ENCODE measurements around the gene RUFY3. TPM values are rescaled to one million over a fixed set of nuclear protein-coding genes. Genes with fewer than 3 reads are reported as not detected.

The RUFY3 gene
- total and polyA plus RNA-seq, 9 of the 15 experiments (the other 6 are each of a cell fraction or from before 2014, with no cell fraction given) = 4.2 to 31.1 (median 21.5) TPM

DNA sequence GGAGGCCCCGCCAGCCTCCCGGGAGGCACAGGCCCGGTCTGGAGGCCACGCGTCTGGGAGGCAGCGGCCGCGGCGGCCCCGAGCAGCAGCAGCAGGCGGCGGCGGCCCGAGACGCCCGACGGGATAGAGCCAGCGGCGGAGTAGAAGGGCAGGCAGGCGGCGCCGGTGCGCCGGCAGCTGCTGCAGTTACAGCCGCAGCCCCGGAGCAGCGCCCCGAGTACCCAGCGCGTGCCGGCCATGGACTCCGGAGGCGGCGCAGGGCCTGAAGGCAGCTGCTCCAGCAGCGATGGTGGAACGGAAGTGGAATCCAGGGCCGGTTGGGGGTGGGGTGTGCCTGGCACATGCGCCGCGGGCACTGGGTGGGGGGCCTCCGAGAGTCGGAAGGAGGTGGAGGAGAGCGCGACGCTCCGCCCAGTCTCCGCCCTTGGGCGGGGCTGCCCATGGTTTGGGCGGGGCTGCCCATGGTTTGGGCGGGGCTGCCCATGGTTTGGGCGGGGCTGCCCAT is 117.9 kb downstream of the RUFY3 start, which contains the start of gene GRSF1 (continued):
- TF ChIP-seq, protein P1, sequence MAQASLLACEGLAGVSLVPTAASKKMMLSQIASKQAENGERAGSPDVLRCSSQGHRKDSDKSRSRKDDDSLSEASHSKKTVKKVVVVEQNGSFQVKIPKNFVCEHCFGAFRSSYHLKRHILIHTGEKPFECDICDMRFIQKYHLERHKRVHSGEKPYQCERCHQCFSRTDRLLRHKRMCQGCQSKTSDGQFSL (CRISPR knock-in tag; IDR thresholded peaks at IDR 0.05) = peak; percentile 60; the same call in 1 of the 2 replicates
- TF ChIP-seq, protein P1 (tag; IDR thresholded peaks at IDR 0.05) = no peak
- no peak for TF ChIP-seq ESRRA (IDR thresholded peaks at IDR 0.05; ENCODE audit: borderline replicate concordance, low read depth)
- peak; percentile 46; the same call in 1 of the 2 replicates for TF ChIP-seq ETV5 (CRISPR knock-in tag; IDR thresholded peaks at IDR 0.05; ENCODE audit: low read depth)
- TF ChIP-seq ZNF175 (CRISPR knock-in tag; IDR thresholded peaks at IDR 0.05; ENCODE audit: low read depth) = no peak
- 0 out of 2 replicates have a peak, but pooled peaks have one; percentile 20 for TF ChIP-seq ZNF766 (CRISPR knock-in tag; conservative IDR thresholded peaks at IDR 0.05)
- TF ChIP-seq, protein P2, sequence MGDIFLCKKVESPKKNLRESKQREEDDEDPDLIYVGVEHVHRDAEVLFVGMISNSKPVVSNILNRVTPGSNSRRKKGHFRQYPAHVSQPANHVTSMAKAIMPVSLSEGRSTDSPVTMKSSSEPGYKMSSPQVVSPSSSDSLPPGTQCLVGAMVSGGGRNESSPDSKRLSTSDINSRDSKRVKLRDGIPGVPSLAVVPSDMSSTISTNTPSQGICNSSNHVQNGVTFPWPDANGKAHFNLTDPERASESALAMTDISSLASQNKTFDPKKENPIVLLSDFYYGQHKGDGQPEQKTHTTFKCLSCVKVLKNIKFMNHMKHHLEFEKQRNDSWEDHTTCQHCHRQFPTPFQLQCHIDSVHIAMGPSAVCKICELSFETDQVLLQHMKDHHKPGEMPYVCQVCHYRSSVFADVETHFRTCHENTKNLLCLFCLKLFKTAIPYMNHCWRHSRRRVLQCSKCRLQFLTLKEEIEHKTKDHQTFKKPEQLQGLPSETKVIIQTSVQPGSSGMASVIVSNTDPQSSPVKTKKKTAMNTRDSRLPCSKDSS (IDR thresholded peaks at IDR 0.05; ENCODE audit: low read depth, partially characterized antibody) = no peak
- TF ChIP-seq TAF15 (IDR thresholded peaks at IDR 0.05; ENCODE audit: low read depth, low read length) = no peak
- peak; percentile 32 to 49 for TF ChIP-seq RAD21 (CRISPR knock-in tag; conservative IDR thresholded peaks at IDR 0.05 in 1 of 2, IDR thresholded peaks at IDR 0.05 in 1 of 2)
- TF ChIP-seq ZNF699 (CRISPR knock-in tag; IDR thresholded peaks at IDR 0.05; ENCODE audit: insufficient replicate concordance) = no peak
- no peak for TF ChIP-seq ZNF655 (CRISPR knock-in tag; IDR thresholded peaks at IDR 0.05)
- no peak for TF ChIP-seq CCAR2 (IDR thresholded peaks at IDR 0.05; ENCODE audit: low read depth, low read length)
- TF ChIP-seq TOE1 (IDR thresholded peaks at IDR 0.05; ENCODE audit: borderline replicate concordance) = no peak
- TF ChIP-seq TOE1 (CRISPR knock-in tag; IDR thresholded peaks at IDR 0.05; ENCODE audit: borderline replicate concordance, low read depth) = no peak
- 0 out of 2 replicates have a peak, but pooled peaks have one; percentile 29 for TF ChIP-seq ZNF232 (CRISPR knock-in tag; IDR thresholded peaks at IDR 0.05)
- peak; percentile 69 for TF ChIP-seq SPI1 (IDR thresholded peaks at IDR 0.05; ENCODE audit: borderline replicate concordance, low read depth, low read length)
- TF ChIP-seq CREB1 (IDR thresholded peaks at IDR 0.05) = no peak
- TF ChIP-seq CREB1 (CRISPR knock-in tag; IDR thresholded peaks at IDR 0.05) = peak; percentile 6; the same call in 1 of the 2 replicates
- peak; percentile 83 for TF ChIP-seq ETV1 (tag; conservative IDR thresholded peaks at IDR 0.05; ENCODE audit: low read depth)
- TF ChIP-seq RBM17 (IDR thresholded peaks at IDR 0.05; ENCODE audit: borderline replicate concordance, low read depth, low read length) = no peak
- TF ChIP-seq, protein P3, sequence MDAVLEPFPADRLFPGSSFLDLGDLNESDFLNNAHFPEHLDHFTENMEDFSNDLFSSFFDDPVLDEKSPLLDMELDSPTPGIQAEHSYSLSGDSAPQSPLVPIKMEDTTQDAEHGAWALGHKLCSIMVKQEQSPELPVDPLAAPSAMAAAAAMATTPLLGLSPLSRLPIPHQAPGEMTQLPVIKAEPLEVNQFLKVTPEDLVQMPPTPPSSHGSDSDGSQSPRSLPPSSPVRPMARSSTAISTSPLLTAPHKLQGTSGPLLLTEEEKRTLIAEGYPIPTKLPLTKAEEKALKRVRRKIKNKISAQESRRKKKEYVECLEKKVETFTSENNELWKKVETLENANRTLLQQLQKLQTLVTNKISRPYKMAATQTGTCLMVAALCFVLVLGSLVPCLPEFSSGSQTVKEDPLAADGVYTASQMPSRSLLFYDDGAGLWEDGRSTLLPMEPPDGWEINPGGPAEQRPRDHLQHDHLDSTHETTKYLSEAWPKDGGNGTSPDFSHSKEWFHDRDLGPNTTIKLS (IDR thresholded peaks at IDR 0.05; ENCODE audit: borderline replicate concordance, low read depth) = 0 out of 2 replicates have a peak, but pooled peaks have one; percentile 52
- TF ChIP-seq SNRNP70 (optimal IDR thresholded peaks at IDR 0.05; ENCODE audit: low read depth, low read length) = no peak
- TF ChIP-seq GABPA (tag; conservative IDR thresholded peaks at IDR 0.05; ENCODE audit: low read depth) = peak; percentile 89

Measured in K562 (cell line).